ENCODE data around the gene PIH1D1.

Gene PIH1D1

DNA sequence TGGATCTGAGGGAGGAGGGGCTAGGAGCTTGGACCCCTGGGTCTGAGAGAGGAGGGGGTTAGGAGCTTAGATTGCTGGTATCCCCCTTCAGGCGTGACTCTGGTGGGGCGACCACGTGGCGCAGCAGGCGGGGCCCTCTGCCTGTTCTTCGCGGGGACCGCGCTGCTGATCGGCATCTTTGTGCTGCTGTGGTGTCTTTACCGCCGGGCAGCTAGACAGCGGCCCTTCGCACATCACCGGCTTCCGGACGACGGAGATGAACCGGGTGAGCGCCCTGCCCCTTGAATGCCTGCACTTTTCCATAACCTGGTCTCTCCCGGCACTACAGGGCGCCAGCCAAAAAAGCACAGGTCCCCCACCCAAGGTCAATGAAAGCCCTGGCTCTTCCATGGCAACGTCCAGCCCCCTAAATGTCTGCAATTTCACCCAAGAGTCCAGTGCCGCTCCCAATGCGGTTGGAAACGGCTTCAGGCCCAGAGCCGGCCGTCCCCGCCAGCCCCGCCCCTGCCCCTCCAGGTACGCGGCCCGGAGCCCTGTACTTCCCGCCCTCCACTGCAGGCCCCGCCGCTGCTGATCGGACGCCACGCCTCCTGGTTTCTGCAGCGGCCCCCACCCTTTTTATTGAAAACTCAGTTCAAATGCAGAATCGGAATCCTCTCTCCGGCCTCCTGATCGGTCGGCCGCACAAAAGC, 23.6 kb downstream of the PIH1D1 start:
- H3K4me3 ChIP-seq (ENCODE audit: low read depth, low read length) = no peak overlapping the region
- TF ChIP-seq, protein P1, sequence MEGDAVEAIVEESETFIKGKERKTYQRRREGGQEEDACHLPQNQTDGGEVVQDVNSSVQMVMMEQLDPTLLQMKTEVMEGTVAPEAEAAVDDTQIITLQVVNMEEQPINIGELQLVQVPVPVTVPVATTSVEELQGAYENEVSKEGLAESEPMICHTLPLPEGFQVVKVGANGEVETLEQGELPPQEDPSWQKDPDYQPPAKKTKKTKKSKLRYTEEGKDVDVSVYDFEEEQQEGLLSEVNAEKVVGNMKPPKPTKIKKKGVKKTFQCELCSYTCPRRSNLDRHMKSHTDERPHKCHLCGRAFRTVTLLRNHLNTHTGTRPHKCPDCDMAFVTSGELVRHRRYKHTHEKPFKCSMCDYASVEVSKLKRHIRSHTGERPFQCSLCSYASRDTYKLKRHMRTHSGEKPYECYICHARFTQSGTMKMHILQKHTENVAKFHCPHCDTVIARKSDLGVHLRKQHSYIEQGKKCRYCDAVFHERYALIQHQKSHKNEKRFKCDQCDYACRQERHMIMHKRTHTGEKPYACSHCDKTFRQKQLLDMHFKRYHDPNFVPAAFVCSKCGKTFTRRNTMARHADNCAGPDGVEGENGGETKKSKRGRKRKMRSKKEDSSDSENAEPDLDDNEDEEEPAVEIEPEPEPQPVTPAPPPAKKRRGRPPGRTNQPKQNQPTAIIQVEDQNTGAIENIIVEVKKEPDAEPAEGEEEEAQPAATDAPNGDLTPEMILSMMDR (IDR thresholded peaks at IDR 0.05; ENCODE audit: low read depth, low read length, missing control alignments) = no peak
- in situ Hi-C loops (cut with HindIII; ENCODE audit: low sequenced_read_pairs) = loop anchor here (5.0 kb wide), 1 partner anchor 46 kb away; no protein-coding TSS in a partner anchor
- no peak for DNase-seq (ENCODE audit: low read depth)

DNA sequence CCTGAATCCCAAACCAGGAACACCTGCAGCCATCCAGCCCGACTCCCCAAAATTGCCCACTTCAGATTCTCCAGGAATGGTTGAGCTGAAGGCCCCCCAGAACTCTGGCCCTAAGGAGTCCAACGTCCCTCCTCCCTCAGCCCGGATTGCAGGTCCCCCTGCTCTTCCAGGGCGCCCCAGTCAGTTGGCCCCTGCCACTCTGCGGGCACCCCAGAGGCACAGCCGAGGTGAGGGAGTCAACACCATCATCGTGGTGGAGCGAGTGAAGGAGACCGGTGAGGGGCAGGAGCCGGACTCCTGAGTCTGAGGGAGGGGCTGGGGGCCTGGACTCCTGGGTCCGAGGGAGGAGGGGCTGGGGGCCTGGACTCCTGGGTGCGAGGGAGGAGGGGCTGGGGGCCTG, 24.3 kb downstream of the PIH1D1 start:
- DNase-seq (ENCODE audit: low read depth) = no peak
- no peak overlapping the region for H3K4me3 ChIP-seq (ENCODE audit: low read depth, low read length)
- TF ChIP-seq, protein P1 (IDR thresholded peaks at IDR 0.05; ENCODE audit: low read depth, low read length, missing control alignments) = no peak
- in situ Hi-C loops (cut with HindIII; ENCODE audit: low sequenced_read_pairs) = loop anchor here (5.0 kb wide), 1 partner anchor 45 kb away; no protein-coding TSS in a partner anchor

DNA sequence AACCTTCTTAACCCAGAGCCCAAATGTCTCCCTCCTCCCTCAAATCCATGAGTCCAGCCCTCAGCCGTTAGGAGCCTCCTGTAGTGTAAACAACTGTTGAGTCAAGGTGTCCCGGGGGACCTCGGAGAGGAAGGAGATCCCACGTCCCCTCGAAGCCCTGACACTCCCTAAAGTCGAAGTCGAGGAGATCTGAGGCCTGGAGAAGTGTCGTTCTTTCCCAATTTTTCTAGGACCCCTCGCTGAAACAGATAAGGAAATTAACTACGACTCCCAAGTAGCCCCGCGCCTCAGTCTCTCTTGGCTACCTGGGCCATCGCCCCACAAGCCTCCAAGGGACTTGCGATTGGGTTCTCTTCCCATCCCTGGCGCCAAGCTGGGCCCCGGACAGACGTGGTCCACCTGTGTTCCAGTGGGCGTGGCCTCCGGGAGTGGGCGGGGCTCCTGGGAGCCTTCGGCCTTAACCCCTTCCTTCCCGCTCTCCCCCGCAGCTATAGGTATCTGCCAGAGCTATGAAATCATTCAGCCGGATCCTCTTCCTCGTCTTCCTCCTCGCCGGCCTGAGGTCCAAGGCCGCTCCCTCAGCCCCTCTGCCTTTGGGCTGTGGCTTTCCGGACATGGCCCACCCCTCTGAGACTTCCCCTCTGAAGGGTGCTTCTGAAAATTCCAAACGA, 25.6 kb downstream of the PIH1D1 start:
- in situ Hi-C loops (cut with HindIII; ENCODE audit: low sequenced_read_pairs) = loop anchor here (5.0 kb wide), 1 partner anchor 44 kb away; no protein-coding TSS in a partner anchor
- no peak for DNase-seq (ENCODE audit: low read depth)
- TF ChIP-seq, protein P1 (IDR thresholded peaks at IDR 0.05; ENCODE audit: low read depth, low read length, missing control alignments) = no peak
- no peak overlapping the region for H3K4me3 ChIP-seq (ENCODE audit: low read depth, low read length)

DNA sequence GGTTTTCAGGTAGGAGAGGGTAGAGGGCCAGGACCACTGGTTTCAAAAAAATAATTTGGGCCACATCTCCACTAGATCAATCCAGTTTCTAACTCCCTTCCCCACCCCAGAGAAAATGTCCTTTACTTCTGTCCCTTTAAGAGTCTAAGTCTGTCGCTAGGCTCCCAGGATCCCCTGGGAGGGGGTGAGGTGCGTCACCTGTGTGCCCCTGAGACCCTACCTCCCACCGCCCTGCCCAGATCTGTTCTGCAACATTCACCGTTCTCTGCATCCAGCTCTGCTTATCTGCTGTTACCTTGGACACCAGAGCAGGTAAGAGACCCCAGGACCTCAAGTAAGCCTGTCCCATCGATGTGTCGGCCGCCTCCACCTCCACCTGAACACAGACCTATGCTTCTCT, 26.4 kb downstream of the PIH1D1 start, which contains the start of gene GFY:
Gene GFY (plus strand): TSS at position 211 of the 400 bp plus-strand sequence. CDS start 1,043 bp downstream, outside the sequence.
- DNase-seq (ENCODE audit: low read depth) = no peak
- no peak within 1 kb of the TSS for H3K4me3 ChIP-seq (ENCODE audit: low read depth, low read length)
- TF ChIP-seq, protein P1 (IDR thresholded peaks at IDR 0.05; ENCODE audit: low read depth, low read length, missing control alignments) = no peak
- in situ Hi-C loops (cut with HindIII; ENCODE audit: low sequenced_read_pairs) = loop anchor here (5.0 kb wide), 1 partner anchor 43 kb away; no protein-coding TSS in a partner anchor

DNA sequence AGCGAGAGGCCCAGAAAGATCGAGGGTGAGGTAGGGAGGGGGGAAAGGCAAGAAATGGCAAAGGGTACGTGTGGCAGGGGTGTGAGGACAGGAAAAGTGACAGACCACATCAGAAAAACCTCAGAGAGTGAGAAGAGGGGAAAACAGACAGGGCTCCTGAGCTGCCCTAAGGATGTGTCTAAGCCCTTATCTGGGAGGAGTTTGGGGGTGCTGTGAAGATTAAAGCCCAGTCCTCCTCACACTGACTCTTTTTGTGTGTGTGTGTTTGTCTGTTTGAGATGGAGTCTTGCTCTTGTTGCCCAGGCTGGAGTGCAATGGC, 27.7 kb downstream of the PIH1D1 start:
- no peak overlapping the region for H3K4me3 ChIP-seq (ENCODE audit: low read depth, low read length)
- no peak for DNase-seq (ENCODE audit: low read depth)
- in situ Hi-C loops (cut with HindIII; ENCODE audit: low sequenced_read_pairs) = no loop called here
- TF ChIP-seq, protein P1 (IDR thresholded peaks at IDR 0.05; ENCODE audit: low read depth, low read length, missing control alignments) = no peak

DNA sequence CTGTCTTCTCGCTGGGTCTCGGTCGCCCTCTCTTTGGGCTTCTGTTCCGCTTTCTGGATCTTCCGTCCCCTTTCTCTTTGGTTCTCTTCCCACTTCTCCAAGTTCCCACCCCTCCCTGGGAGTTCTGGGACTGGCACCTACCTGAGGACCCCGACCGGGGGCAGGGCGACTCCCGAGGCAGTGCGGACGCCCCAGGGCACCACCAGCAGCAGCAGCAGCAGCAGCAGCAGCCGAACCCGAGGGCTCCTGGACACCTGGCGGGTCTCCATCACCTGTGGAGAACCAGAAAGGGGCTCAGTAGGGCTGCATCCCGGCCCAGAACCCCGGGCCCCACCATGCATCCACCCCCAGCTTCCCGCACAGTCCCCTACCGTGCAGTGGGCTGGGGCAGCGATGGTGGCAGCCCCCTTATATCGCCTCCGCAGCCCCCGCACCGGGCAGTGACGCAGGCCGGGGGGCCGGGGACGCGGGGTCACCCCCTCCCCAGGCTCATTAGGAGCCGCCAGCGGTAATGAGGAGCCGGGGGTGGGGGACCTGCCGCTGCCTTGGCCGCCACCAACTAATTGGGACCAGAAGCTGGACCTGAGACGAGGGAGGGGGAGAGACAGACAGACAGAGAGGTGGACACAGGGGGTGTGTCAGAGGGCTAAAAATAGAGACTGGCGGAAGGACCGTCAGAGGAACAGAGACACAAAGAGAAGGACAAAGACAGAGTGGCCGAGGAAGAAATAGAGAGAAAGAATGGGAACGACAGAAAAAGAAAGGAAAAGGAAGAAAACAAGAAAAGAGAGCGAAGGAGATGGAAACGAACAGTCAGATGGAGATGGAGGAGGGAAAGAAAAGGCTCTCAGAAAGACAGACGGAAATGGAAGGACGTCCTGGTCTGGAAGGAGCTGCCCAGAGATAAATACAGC, 28.3 kb downstream of the PIH1D1 start, which contains the start of gene PTH2:
Gene PTH2 (minus strand): TSS at position 371 of the 914 bp plus-strand sequence. CDS start 102 bp downstream, at position 269.
- TF ChIP-seq, protein P1 (IDR thresholded peaks at IDR 0.05; ENCODE audit: low read depth, low read length, missing control alignments) = no peak
- in situ Hi-C loops (cut with HindIII; ENCODE audit: low sequenced_read_pairs) = no loop called here
- no peak for DNase-seq (ENCODE audit: low read depth)
- H3K4me3 ChIP-seq (ENCODE audit: low read depth, low read length) = no peak within 1 kb of the TSS

Measured in astrocyte of the cerebellum (primary cell).